ENCODE measurements around the gene MBD3L5. TPM values are rescaled to one million over a fixed set of nuclear protein-coding genes. Genes with fewer than 3 reads are reported as not detected.

Gene MBD3L5
- total and polyA plus RNA-seq, 9 of the 15 experiments (the other 6 are each of a cell fraction or from before 2014, with no cell fraction given) = not detected

DNA sequence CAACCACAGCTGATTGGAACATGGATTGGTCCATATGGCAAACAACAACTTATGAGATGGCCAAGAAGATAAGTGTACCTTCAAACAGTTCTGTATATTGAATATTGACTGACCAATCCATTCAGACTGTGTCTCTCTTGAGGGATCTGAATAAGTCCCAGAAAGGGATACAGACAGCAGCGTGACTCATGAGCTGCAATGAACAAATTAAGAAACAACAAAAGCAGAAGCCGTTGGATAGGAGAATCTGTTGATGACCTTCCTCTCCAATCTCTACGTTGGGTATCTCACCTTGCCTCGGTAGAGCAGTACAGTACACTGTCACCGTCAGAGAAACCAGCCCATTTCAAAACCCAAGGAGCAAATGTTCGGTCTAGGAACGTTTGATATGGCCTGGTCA is 30.4 kb upstream of the MBD3L5 start (continued):
- no peak for TF ChIP-seq ZNF507 (tag; conservative IDR thresholded peaks at IDR 0.05)
- TF ChIP-seq, protein P1, sequence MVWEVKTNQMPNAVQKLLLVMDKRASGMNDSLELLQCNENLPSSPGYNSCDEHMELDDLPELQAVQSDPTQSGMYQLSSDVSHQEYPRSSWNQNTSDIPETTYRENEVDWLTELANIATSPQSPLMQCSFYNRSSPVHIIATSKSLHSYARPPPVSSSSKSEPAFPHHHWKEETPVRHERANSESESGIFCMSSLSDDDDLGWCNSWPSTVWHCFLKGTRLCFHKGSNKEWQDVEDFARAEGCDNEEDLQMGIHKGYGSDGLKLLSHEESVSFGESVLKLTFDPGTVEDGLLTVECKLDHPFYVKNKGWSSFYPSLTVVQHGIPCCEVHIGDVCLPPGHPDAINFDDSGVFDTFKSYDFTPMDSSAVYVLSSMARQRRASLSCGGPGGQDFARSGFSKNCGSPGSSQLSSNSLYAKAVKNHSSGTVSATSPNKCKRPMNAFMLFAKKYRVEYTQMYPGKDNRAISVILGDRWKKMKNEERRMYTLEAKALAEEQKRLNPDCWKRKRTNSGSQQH (CRISPR knock-in tag; IDR thresholded peaks at IDR 0.05) = no peak
- TF ChIP-seq, protein P2, sequence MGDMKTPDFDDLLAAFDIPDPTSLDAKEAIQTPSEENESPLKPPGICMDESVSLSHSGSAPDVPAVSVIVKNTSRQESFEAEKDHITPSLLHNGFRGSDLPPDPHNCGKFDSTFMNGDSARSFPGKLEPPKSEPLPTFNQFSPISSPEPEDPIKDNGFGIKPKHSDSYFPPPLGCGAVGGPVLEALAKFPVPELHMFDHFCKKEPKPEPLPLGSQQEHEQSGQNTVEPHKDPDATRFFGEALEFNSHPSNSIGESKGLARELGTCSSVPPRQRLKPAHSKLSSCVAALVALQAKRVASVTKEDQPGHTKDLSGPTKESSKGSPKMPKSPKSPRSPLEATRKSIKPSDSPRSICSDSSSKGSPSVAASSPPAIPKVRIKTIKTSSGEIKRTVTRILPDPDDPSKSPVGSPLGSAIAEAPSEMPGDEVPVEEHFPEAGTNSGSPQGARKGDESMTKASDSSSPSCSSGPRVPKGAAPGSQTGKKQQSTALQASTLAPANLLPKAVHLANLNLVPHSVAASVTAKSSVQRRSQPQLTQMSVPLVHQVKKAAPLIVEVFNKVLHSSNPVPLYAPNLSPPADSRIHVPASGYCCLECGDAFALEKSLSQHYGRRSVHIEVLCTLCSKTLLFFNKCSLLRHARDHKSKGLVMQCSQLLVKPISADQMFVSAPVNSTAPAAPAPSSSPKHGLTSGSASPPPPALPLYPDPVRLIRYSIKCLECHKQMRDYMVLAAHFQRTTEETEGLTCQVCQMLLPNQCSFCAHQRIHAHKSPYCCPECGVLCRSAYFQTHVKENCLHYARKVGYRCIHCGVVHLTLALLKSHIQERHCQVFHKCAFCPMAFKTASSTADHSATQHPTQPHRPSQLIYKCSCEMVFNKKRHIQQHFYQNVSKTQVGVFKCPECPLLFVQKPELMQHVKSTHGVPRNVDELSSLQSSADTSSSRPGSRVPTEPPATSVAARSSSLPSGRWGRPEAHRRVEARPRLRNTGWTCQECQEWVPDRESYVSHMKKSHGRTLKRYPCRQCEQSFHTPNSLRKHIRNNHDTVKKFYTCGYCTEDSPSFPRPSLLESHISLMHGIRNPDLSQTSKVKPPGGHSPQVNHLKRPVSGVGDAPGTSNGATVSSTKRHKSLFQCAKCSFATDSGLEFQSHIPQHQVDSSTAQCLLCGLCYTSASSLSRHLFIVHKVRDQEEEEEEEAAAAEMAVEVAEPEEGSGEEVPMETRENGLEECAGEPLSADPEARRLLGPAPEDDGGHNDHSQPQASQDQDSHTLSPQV (IDR thresholded peaks at IDR 0.05) = no peak
- no peak for TF ChIP-seq TAF7 (tag; IDR thresholded peaks at IDR 0.05)

DNA sequence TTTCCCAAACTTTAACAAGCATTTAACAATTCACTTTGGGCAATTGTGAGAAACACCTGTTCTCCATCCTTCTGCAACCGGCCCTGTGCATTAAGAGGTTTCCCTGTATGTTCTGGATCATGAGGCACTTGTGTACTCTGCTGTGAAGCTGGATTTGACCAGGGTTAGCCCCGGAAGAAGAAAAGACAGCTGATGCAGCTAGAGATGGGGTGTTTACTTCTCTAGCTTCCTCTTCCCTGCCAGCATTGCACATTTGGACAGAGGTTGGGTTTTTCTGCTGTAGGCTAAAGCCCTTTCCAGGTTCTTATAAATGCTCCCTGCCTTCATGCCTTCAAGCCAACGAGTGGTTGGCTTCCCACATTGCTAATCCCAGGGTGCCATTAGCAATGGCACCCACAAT is 30.0 kb upstream of the MBD3L5 start:
- ChIA-PET POLR2A (no interaction called here), CTCF (ENCODE audit: low intra/inter-chr PET ratio) (no interaction called here)
- intact Hi-C loops (cut with micrococcal nuclease) (no loop called here), in situ Hi-C loops (cut with MboI) (no loop called here)
- Histone ChIP-seq H2AFZ (ENCODE audit: low read depth, low read length) (no peak overlapping the region), H3K4me1 (replicated peaks in 1 of 2; ENCODE audit: control insufficient read depth in 2 of 2, insufficient read depth in 2 of 2, low read length in 2 of 2) (no peaks in the 10 kb centered on the region), H3K79me2 (ENCODE audit: control insufficient read depth, insufficient read depth, low read length) (no peaks in the 10 kb centered on the region), H3K4me2 (ENCODE audit: insufficient read depth, low read length) (no peak overlapping the region), H3K27ac (ENCODE audit: extremely low read depth, low read depth, low read length) (no peak overlapping the region), H3K9me3 (replicated peaks; ENCODE audit: control insufficient read depth, insufficient read depth, low read depth, low read length) (peaks cover 2% of the 10 kb centered on the region; the same call in 1 of the 2 replicates), H3K36me3 (ENCODE audit: control insufficient read depth, insufficient read depth, low read length) (no peaks in the 10 kb centered on the region), H3K9ac (ENCODE audit: insufficient read depth in 1 of 2, low read depth in 2 of 2, low read length in 2 of 2) (no peak overlapping the region), H3K9me1 (ENCODE audit: control insufficient read depth, insufficient read depth, low read length) (no peaks in the 10 kb centered on the region), H3K27me3 (ENCODE audit: control insufficient read depth in 2 of 2, insufficient read depth in 2 of 2, low read length in 2 of 2) (no peaks in the 10 kb centered on the region; a peak in 2 of 5 replicates), H3K4me3 (no peak overlapping the region), H4K20me1 (replicated peaks; ENCODE audit: control insufficient read depth, insufficient read depth, low read length) (no peaks in the 10 kb centered on the region)
- FAIRE-seq (no peak), ATAC-seq (no peak), DNase-seq (ENCODE audit: extremely low read depth in 1 of 4, low spot score in 3 of 4) (no peak)
- TF ChIP-seq ZNF57 (CRISPR knock-in tag; IDR thresholded peaks at IDR 0.05) (no peak), POLR3A (IDR thresholded peaks at IDR 0.05; ENCODE audit: borderline replicate concordance, extremely low read depth, insufficient read depth, insufficient read length) (no peak), TGIF2 (CRISPR knock-in tag; IDR thresholded peaks at IDR 0.05) (no peak), PYGO2 (tag; IDR thresholded peaks at IDR 0.05) (no peak), ZNF274 (IDR thresholded peaks at IDR 0.05; ENCODE audit: borderline replicate concordance, low read depth, low read length) (no peak), TOE1 (IDR thresholded peaks at IDR 0.05; ENCODE audit: borderline replicate concordance) (no peak), TOE1 (CRISPR knock-in tag; IDR thresholded peaks at IDR 0.05; ENCODE audit: borderline replicate concordance, low read depth) (no peak)
- 0% methylated on average over 3 of the region's 3 CpGs for WGBS (ENCODE audit: insufficient coverage, low coverage, missing lambda C conversion rate)
- BruUV-seq (replicated peaks) = no TSS peak

Data from K562 (cell line).